H1 (cell line): ENCODE measurements around the gene PCP4. TPM values are rescaled to one million over a fixed set of nuclear protein-coding genes. Genes with fewer than 3 reads are reported as not detected.

Source experiments
- ASH2L ChIP-seq: fragments of 200-600, 300-600 bp; sonication (generic); IDR thresholded peaks from one replicate; pipeline ENCODE4 v1.7.1; 2017; ENCODE audit warnings: low read length
- ATF3 ChIP-seq: IDR thresholded peaks from 2 replicates; pipeline ENCODE4 v1.6.1; 2011; ENCODE audit warnings: low read depth, mild to moderate bottlenecking, low read length; ENCODE audit not compliant: insufficient read depth
- BRCA1 ChIP-seq: IDR thresholded peaks from 2 replicates; pipeline ENCODE4 v1.6.1; 2012; ENCODE audit warnings: low read depth, low read length, improper control_type of control experiment
- CBX5 ChIP-seq: fragments of 300-800, 300-1000 bp; sonication (generic); IDR thresholded peaks from 2 replicates; pipeline ENCODE4 v1.7.1; 2016; ENCODE audit warnings: antibody characterized with exemption, low read length, low read depth
- CHD7 ChIP-seq: fragments of 300-600 bp; sonication (generic); IDR thresholded peaks from 2 replicates; pipeline ENCODE4 v1.7.1; 2012; ENCODE audit warnings: low read length, moderate library complexity, mild to moderate bottlenecking, inconsistent platforms; ENCODE audit not compliant: insufficient replicate concordance
- CTCF ChIP-seq, 3 experiments: IDR thresholded peaks; 1 replicate in 2 of 3; 2 replicates in 1 of 3; pipeline versions ENCODE4 v1.5.1 to v1.6.1; 2011; ENCODE audit warnings: low read length in 3 of 3, mild to moderate bottlenecking in 3 of 3, inconsistent platforms in 2 of 3, low read depth in 1 of 3, moderate library complexity in 1 of 3; ENCODE audit not compliant: insufficient read depth in 1 of 3; ENCODE audit errors: control extremely low read depth in 1 of 3
- POU5F1 ChIP-seq: IDR thresholded peaks from 2 replicates; pipeline ENCODE4 v1.6.1; 2011; ENCODE audit warnings: low read depth, mild to moderate bottlenecking, low read length, moderate library complexity
- RXRA ChIP-seq: IDR thresholded peaks from 2 replicates; pipeline ENCODE4 v1.6.1; 2011; ENCODE audit warnings: low read depth, mild to moderate bottlenecking, low read length, moderate library complexity; ENCODE audit not compliant: insufficient read depth
- SP4 ChIP-seq: IDR thresholded peaks from 2 replicates; pipeline ENCODE4 v1.6.1; 2012; ENCODE audit warnings: low read length, inconsistent platforms
- polyA plus RNA-seq, 7 experiments: library from polyadenylated mRNA; depleted of rRNA in 3 of 7; stranded (reverse) in 5 of 7; unstranded in 2 of 7; fragments of >200 nt in 5 of 7; fragments of 200-250 nt in 2 of 7; gene quantifications; 1 replicate in 5 of 7; 2 replicates in 1 of 7; 4 replicates in 1 of 7; pipeline versions ENCODE4 v1.2.1 to v1.2.3, GENCODE V29; 2011 to 2013; ENCODE audit warnings: missing spikeins in 2 of 7, mixed read lengths in 2 of 7
- total RNA-seq: library from RNA; stranded (reverse); fragmentation: NEBNext Ultra II Directional; extraction: Animal tissue kit (Norgen Biotek cat#: 25700); gene quantifications from 2 replicates; pipeline ENCODE4 v1.2.1, GENCODE V29; 2021

The PCP4 gene
- total and polyA plus RNA-seq, 2 of the 8 experiments (the other 6 are each of a cell fraction or from before 2014, with no cell fraction given), result 1.8 to 2.4 TPM

- TF ChIP-seq CHD7 (no peak), SP4 (no peak), CBX5 (no peak), CTCF (IDR thresholded peaks at IDR 0.05; ENCODE audit: control extremely low read depth in 1 of 3, insufficient read depth in 1 of 3, low read depth in 1 of 3, low read length in 3 of 3) (no peak), RXRA (no peak), ATF3 (no peak), BRCA1 (no peak), POU5F1 (no peak), ASH2L (no peak)
- TF ChIP-seq, all 59 proteins: peak for 0
Measured at GRCh38 chr21:39874206-39874605, 7.0 kb downstream of the PCP4 start (continued).
